Prostate gland (tissue), 2 donors: ENCODE results near the gene PTPRE. TPM values are rescaled to one million over a fixed set of nuclear protein-coding genes. Genes with fewer than 3 reads are reported as not detected.

Source experiments
- DNase-seq: peaks from one replicate; pipeline ENCODE4 v3.0.0-alpha.2; 2019; ENCODE audit warnings: low spot score
- H3K27ac ChIP-seq, 2 donors: fragments of 200-600 bp; sonication (generic); 2 replicates each; pipeline ENCODE4 v1.5.1; 2017 to 2019
- H3K27me3 ChIP-seq: fragments of 200-600 bp; sonication (generic); replicated peaks from 2 replicates; pipeline ENCODE4 v1.5.1; 2019; ENCODE audit not compliant: insufficient read depth
- H3K36me3 ChIP-seq, 2 donors: fragments of 200-600 bp; sonication (generic); 1 replicate in 1 of 2; 2 replicates in 1 of 2; pipeline versions ENCODE4 v1.5.1 to v1.8.1; 2017 to 2019
- H3K4me1 ChIP-seq: fragments of 200-600 bp; sonication (generic); replicated peaks from 2 replicates; pipeline ENCODE4 v1.5.1; 2019
- H3K4me3 ChIP-seq, 2 donors: fragments of 200-600 bp; sonication (generic); 2 replicates each; pipeline ENCODE4 v1.5.1; 2017 to 2019
- H3K9me3 ChIP-seq: fragments of 200-600 bp; sonication (generic); 2 replicates; pipeline ENCODE4 v1.5.1; 2017
- POLR2A ChIP-seq: fragments of 450-650 bp; IDR thresholded peaks from one replicate; pipeline ENCODE4 v1.6.1; 2016; ENCODE audit warnings: antibody characterized with exemption, mild to moderate bottlenecking
- POLR2AphosphoS5 ChIP-seq: sonication (generic); formaldehyde crosslinking; IDR thresholded peaks from one replicate; pipeline ENCODE4 v1.6.1; 2017; ENCODE audit warnings: antibody characterized with exemption
- WGBS: methylation state at CpG from one replicate; pipeline ENCODE4 v1.1.5; 2018; 5-methylcytosine and 5-hydroxymethylcytosine counted together
- intact Hi-C: fragments of 100-400 bp; cut with DNase I; formaldehyde crosslinking; loops from one replicate; pipeline ENCODE4 v1.14.2; 2022
- total RNA-seq, 2 donors: library from RNA; depleted of rRNA; stranded (reverse); fragments of >200 nt; gene quantifications; one replicate each; pipeline ENCODE4 v1.1.0, GENCODE V29; 2016
- TF ChIP-seq, protein P1 (sequence below), 4 experiments: fragments of 200-600 bp in 2 of 4; fragments of 450-650 bp in 2 of 4; sonication (generic) in 2 of 4; IDR thresholded peaks; 1 replicate in 3 of 4; 2 replicates in 1 of 4; pipeline ENCODE4 v1.5.1; 2016 to 2019; ENCODE audit warnings: antibody characterized with exemption in 4 of 4, mild to moderate bottlenecking in 2 of 4, moderate library complexity in 2 of 4

The PTPRE gene
- total RNA-seq, 2 donors from 2014 or later: 4.5 to 14.3 TPM

DNA sequence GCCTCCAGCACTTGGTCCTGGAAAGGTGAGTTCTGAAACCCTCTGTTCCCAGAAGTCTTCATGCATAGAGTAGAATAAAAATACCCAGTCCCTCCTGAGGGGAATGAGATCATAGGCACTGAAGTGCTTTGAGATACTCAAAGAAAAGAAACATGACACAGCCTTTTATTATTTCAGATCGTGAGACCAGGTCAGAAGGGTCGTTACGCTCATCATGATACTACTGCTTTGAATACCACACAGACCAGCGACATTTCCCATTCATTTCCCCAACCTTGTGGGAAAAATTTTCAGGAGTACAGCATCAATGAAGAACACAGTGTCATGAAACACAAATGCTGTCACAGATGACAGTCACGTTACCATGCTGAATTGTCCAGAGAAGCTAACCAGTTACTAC is 29.2 kb upstream of the PTPRE start:
- intact Hi-C loops: no loop called here
- no peaks in the 10 kb centered on the region for H3K4me1 ChIP-seq
- H3K27ac ChIP-seq: no peak overlapping the region
- H3K9me3 ChIP-seq: no peaks in the 10 kb centered on the region
- H3K27me3 ChIP-seq: no peaks in the 10 kb centered on the region
- 84% methylated on average over 5 of the region's 5 CpGs for WGBS
- H3K4me3 ChIP-seq: no peak overlapping the region
- no peak for DNase-seq
- no peaks in the 10 kb centered on the region for H3K36me3 ChIP-seq
- TF ChIP-seq POLR2AphosphoS5 (no peak), POLR2A (no peak)
- TF ChIP-seq, protein P1, sequence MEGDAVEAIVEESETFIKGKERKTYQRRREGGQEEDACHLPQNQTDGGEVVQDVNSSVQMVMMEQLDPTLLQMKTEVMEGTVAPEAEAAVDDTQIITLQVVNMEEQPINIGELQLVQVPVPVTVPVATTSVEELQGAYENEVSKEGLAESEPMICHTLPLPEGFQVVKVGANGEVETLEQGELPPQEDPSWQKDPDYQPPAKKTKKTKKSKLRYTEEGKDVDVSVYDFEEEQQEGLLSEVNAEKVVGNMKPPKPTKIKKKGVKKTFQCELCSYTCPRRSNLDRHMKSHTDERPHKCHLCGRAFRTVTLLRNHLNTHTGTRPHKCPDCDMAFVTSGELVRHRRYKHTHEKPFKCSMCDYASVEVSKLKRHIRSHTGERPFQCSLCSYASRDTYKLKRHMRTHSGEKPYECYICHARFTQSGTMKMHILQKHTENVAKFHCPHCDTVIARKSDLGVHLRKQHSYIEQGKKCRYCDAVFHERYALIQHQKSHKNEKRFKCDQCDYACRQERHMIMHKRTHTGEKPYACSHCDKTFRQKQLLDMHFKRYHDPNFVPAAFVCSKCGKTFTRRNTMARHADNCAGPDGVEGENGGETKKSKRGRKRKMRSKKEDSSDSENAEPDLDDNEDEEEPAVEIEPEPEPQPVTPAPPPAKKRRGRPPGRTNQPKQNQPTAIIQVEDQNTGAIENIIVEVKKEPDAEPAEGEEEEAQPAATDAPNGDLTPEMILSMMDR (IDR thresholded peaks at IDR 0.05): no peak

DNA sequence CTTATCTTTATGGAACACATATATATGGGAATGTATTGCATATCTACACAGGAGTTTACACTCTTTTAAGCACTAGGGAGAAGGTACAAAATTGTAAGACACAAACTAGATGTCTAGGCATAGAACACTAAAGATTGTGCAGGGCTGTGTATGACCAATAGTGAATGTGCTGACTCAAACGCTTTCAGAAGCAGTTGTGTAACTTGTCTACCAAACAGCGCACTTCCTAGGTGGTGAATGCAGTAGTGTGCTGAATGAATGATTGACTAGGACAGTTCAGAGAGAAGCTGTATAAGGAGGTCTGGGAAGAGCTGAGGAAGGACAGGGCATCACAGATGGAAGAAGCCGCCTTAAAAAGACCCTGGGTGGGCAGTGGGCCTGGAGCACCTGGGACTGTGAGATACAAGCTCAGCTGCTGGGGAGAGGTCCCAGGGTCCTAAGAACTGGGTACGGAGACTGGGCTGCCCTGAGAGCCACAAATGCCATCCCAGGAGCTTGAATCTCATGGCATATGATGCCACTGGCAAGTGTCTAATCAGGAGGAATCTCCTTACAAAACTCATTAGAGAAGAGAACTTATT is 28.3 kb upstream of the PTPRE start:
- no peak for DNase-seq
- Histone ChIP-seq H3K27me3 (no peaks in the 10 kb centered on the region), H3K9me3 (no peaks in the 10 kb centered on the region), H3K27ac (no peak overlapping the region), H3K4me3 (no peak overlapping the region), H3K4me1 (no peaks in the 10 kb centered on the region), H3K36me3 (no peaks in the 10 kb centered on the region)
- WGBS: 92% methylated on average over 4 of the region's 4 CpGs
- intact Hi-C loops: no loop called here
- TF ChIP-seq POLR2AphosphoS5 (no peak), POLR2A (no peak)
- TF ChIP-seq, protein P1 (IDR thresholded peaks at IDR 0.05): no peak

- no peak for DNase-seq
- H3K4me3 ChIP-seq: no peak overlapping the region
- H3K36me3 ChIP-seq: no peaks in the 10 kb centered on the region
- H3K27me3 ChIP-seq: no peaks in the 10 kb centered on the region
- no peak overlapping the region for H3K27ac ChIP-seq
- 58% methylated on average over 1 of the region's 2 CpGs for WGBS
- TF ChIP-seq POLR2AphosphoS5 (no peak), POLR2A (no peak)
- TF ChIP-seq, protein P1 (IDR thresholded peaks at IDR 0.05): no peak
- intact Hi-C loops: no loop called here
- H3K4me1 ChIP-seq: no peaks in the 10 kb centered on the region
- H3K9me3 ChIP-seq: no peaks in the 10 kb centered on the region
These were observed 26.3 kb upstream of the PTPRE start for GRCh38 chr10:127880557-127880956.

DNA sequence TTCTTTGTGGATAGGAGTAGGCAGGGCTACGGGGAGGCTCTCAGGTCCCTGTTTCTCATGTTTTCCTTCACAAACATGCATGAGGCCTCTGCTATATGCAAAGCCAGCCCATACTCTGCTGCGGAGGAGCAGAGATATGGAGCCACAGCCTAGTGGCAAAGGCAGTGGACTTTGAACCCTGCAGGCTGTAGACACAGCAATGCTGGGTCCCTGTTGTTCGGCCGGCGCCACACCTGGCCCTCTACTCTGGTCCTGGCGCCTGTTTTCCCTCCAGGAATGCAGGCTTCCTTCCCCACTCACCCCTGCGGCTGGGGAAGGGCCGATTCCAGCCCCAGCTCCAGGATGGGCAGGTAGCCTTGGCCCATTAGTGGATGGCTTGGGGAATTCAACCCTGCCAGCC is 25.6 kb upstream of the PTPRE start:
- 92% methylated on average over 8 of the region's 8 CpGs for WGBS
- intact Hi-C loops: no loop called here
- Histone ChIP-seq H3K36me3 (no peaks in the 10 kb centered on the region), H3K4me1 (no peaks in the 10 kb centered on the region), H3K27me3 (no peaks in the 10 kb centered on the region), H3K4me3 (no peak overlapping the region), H3K9me3 (no peaks in the 10 kb centered on the region), H3K27ac (no peak overlapping the region)
- TF ChIP-seq, protein P1 (IDR thresholded peaks at IDR 0.05): no peak
- TF ChIP-seq POLR2AphosphoS5 (no peak), POLR2A (no peak)
- DNase-seq: no peak

DNA sequence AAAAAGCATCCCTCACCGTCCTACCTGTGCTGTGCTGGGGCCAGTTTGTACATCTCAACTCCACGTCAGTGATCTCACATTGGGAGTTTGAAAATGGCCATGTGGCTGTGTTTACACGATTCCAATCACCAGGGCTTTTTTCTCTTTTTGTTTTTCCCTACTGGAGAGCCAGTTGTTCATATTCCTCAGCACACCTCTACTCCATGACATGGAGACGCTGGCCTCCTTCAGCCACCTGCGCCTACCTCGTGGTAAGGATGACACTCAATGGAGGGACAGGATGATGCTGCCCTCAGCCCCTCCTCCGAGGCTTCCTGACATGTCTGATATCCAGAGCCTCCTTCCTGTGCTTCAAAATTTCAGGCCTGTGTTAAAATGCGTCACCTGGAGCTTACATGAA is 24.5 kb upstream of the PTPRE start:
- intact Hi-C loops: no loop called here
- no peak for TF ChIP-seq POLR2AphosphoS5
- TF ChIP-seq POLR2A: no peak
- TF ChIP-seq, protein P1 (IDR thresholded peaks at IDR 0.05): no peak
- H3K4me1 ChIP-seq: no peaks in the 10 kb centered on the region
- H3K4me3 ChIP-seq: no peak overlapping the region
- H3K27ac ChIP-seq: no peak overlapping the region
- no peaks in the 10 kb centered on the region for H3K27me3 ChIP-seq
- WGBS: 76% methylated on average over 8 of the region's 8 CpGs
- H3K9me3 ChIP-seq: no peaks in the 10 kb centered on the region
- H3K36me3 ChIP-seq: no peaks in the 10 kb centered on the region
- DNase-seq: no peak
